Esophagus squamous epithelium (tissue), 5 donors: ENCODE results near the gene FAM111A. TPM values are rescaled to one million over a fixed set of nuclear protein-coding genes. Genes with fewer than 3 reads are reported as not detected.

Experiments
- DNase-seq: peaks from one replicate; lab custom pipeline; 2025; lab: John Stamatoyannopoulos, UW
- H3K27ac ChIP-seq, 4 donors: fragments of 200-600 bp; sonication (generic); one replicate each; pipeline ENCODE4 v1.5.1; 2016 to 2019; ENCODE audit warnings: mild to moderate bottlenecking in 1 of 4
- H3K27me3 ChIP-seq, 4 donors: fragments of 200-600 bp; sonication (generic); 1 replicate in 3 of 4; 2 replicates in 1 of 4; pipeline versions ENCODE4 v1.5.1 to v1.6.0; 2017 to 2021; ENCODE audit warnings: antibody characterized with exemption in 1 of 4
- H3K36me3 ChIP-seq, 3 donors: fragments of 200-600 bp; sonication (generic); one replicate each; pipeline ENCODE4 v1.5.1; 2016 to 2019
- H3K4me1 ChIP-seq, 3 donors: fragments of 200-600 bp; sonication (generic); one replicate each; pipeline ENCODE4 v1.5.1; 2017 to 2019
- H3K4me3 ChIP-seq, 4 donors: fragments of 200-600 bp; sonication (generic); 1 replicate in 3 of 4; 2 replicates in 1 of 4; pipeline ENCODE4 v1.5.1; 2016 to 2019; ENCODE audit warnings: mild to moderate bottlenecking in 2 of 4, moderate library complexity in 1 of 4
- H3K9me3 ChIP-seq, 3 donors: fragments of 200-600 bp; sonication (generic); one replicate each; pipeline ENCODE4 v1.5.1; 2016 to 2019
- POLR2A ChIP-seq, 4 donors: fragments of 450-650 bp; IDR thresholded peaks; one replicate each; pipeline ENCODE4 v1.6.1; 2017; ENCODE audit warnings: antibody characterized with exemption in 4 of 4, mild to moderate bottlenecking in 4 of 4, moderate library complexity in 3 of 4
- WGBS, 2 donors: methylation state at CpG; one replicate each; pipeline ENCODE4 v1.1.5; 2018; 5-methylcytosine and 5-hydroxymethylcytosine counted together
- intact Hi-C: fragments of 100-400 bp; cut with DNase I; formaldehyde crosslinking; loops from one replicate; pipeline ENCODE4 v1.15.0; 2022
- total RNA-seq, 4 donors: library from RNA; depleted of rRNA; stranded (reverse); fragments of >200 nt; gene quantifications; one replicate each; pipeline ENCODE4 v1.1.0, GENCODE V29; 2016
- TF ChIP-seq, protein P1 (sequence below), 6 experiments: fragments of 450-650 bp in 4 of 6; fragments of 200-600 bp in 2 of 6; sonication (generic) in 2 of 6; IDR thresholded peaks; one replicate each; pipeline ENCODE4 v1.5.1; 2016 to 2019; ENCODE audit warnings: antibody characterized with exemption in 6 of 6, mild to moderate bottlenecking in 4 of 6, moderate library complexity in 4 of 6
- donor health status: DM: yes; HTN: yes; CAD: no.

FAM111A gene
- total RNA-seq, 4 donors from 2014 or later = 15.0 to 23.3 (median 16.7) TPM

GRCh38 chr11:59175091-59175501, 32.4 kb downstream of the FAM111A start:
- H3K4me3 ChIP-seq = peak overlapping the region in 1 of 4 donors; percentile 19
- peak overlapping the region; percentile 49 to 89 (median 68) for H3K27ac ChIP-seq
- no peak for DNase-seq
- H3K4me1 ChIP-seq = peaks cover 19 to 43% (median 26%) of the 10 kb centered on the region in 3 donors
- WGBS, 2 donors = 30 to 37% methylated on average over 2 to 4 of the region's 4 CpGs
- TF ChIP-seq, protein P1, sequence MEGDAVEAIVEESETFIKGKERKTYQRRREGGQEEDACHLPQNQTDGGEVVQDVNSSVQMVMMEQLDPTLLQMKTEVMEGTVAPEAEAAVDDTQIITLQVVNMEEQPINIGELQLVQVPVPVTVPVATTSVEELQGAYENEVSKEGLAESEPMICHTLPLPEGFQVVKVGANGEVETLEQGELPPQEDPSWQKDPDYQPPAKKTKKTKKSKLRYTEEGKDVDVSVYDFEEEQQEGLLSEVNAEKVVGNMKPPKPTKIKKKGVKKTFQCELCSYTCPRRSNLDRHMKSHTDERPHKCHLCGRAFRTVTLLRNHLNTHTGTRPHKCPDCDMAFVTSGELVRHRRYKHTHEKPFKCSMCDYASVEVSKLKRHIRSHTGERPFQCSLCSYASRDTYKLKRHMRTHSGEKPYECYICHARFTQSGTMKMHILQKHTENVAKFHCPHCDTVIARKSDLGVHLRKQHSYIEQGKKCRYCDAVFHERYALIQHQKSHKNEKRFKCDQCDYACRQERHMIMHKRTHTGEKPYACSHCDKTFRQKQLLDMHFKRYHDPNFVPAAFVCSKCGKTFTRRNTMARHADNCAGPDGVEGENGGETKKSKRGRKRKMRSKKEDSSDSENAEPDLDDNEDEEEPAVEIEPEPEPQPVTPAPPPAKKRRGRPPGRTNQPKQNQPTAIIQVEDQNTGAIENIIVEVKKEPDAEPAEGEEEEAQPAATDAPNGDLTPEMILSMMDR (IDR thresholded peaks at IDR 0.05) = no peak
- no peak for TF ChIP-seq POLR2A (IDR thresholded peaks at IDR 0.05)
- intact Hi-C loops = no loop called here
- H3K36me3 ChIP-seq = no peaks in the 10 kb centered on the region
- H3K9me3 ChIP-seq = no peaks in the 10 kb centered on the region
- peaks cover 0 to 7% (median 0%) of the 10 kb centered on the region in 4 donors for H3K27me3 ChIP-seq

DNA sequence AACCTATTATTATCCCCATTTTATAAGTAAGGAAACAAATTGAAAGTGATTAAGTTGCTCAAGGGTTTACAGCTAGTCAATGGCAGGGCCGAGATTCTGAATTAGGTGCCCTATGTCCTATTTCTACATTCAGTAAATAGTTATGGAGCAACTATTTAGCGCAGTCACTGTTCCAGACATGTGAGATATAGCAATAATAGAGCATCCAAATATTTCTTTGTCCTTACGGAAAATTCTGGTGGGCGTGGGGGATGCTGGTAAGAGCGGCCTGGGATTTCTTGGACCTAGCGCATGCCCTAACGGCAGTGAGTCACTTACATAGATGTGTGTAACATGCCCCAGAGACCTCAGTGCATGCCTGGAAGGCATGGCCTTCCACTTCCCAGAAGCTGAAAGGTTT, 33.7 kb downstream of the FAM111A start:
- Histone ChIP-seq H3K9me3 (no peaks in the 10 kb centered on the region), H3K27ac (no peak overlapping the region), H3K36me3 (peaks cover 0 to 2% (median 0%) of the 10 kb centered on the region in 3 donors), H3K4me1 (peaks cover 19 to 43% (median 26%) of the 10 kb centered on the region in 3 donors), H3K27me3 (peaks cover 0 to 7% (median 0%) of the 10 kb centered on the region in 4 donors), H3K4me3 (no peak overlapping the region)
- intact Hi-C loops = no loop called here
- TF ChIP-seq, protein P1 (IDR thresholded peaks at IDR 0.05) = no peak
- no peak for TF ChIP-seq POLR2A (IDR thresholded peaks at IDR 0.05)
- no peak for DNase-seq
- 58 to 77% methylated on average over 7 of the region's 7 CpGs for WGBS, 2 donors

DNA sequence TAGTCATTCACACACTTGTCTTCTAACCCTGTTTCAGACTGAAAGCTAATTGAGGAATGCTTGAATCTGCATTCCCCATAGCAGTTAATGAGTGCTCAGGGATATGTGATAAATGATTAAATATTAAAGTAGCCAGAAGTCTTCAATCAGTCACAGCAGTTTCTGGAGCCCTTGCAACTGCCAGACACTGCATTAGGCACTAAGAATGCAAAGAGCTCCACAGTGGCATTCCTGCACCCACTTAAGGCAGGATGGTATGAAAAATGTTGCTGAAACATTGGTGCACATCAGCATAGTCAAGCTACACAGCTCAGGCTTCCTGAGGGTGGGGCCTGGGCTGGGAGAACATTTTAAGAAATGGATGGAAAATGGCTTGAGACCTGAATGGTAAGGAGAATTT, 35.7 kb downstream of the FAM111A start:
- no peak for TF ChIP-seq POLR2A (IDR thresholded peaks at IDR 0.05)
- TF ChIP-seq, protein P1 (IDR thresholded peaks at IDR 0.05) = no peak
- intact Hi-C loops = no loop called here
- peaks cover 0 to 21% (median 0%) of the 10 kb centered on the region in 3 donors for H3K36me3 ChIP-seq
- no peaks in the 10 kb centered on the region for H3K27me3 ChIP-seq
- no peak overlapping the region for H3K4me3 ChIP-seq
- H3K9me3 ChIP-seq = no peaks in the 10 kb centered on the region
- H3K27ac ChIP-seq = no peak overlapping the region
- H3K4me1 ChIP-seq = peaks cover 8 to 31% (median 23%) of the 10 kb centered on the region in 3 donors
- no peak for DNase-seq

DNA sequence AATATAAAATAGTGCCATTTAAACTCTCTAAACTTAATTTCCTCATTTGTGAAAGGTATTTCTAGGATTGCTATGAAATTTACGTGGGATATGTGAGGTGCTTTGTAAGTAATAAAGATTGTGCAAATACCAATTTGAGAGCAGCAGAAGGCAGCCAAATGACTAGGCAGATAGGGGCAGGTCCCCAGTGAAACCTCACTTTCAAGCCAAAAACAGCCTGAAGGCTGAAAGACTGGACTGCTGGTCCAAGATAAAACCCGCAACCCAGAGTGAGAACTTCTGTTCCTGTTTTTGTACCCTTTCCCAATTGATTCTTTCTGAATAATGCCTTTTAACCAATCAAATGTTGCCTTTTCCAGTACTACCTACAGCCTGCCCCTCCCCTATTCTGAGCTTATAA, 36.5 kb downstream of the FAM111A start:
- H3K27me3 ChIP-seq = no peaks in the 10 kb centered on the region
- no peak for TF ChIP-seq POLR2A (IDR thresholded peaks at IDR 0.05)
- H3K9me3 ChIP-seq = no peaks in the 10 kb centered on the region
- intact Hi-C loops = no loop called here
- no peak overlapping the region for H3K4me3 ChIP-seq
- H3K36me3 ChIP-seq = peaks cover 0 to 21% (median 0%) of the 10 kb centered on the region in 3 donors
- 80 to 96% methylated on average over 2 of the region's 2 CpGs for WGBS, 2 donors
- DNase-seq = no peak
- peaks cover 1 to 31% (median 23%) of the 10 kb centered on the region in 3 donors for H3K4me1 ChIP-seq
- H3K27ac ChIP-seq = no peak overlapping the region

- TF ChIP-seq, protein P1 (IDR thresholded peaks at IDR 0.05) = no peak
- TF ChIP-seq POLR2A (IDR thresholded peaks at IDR 0.05) = no peak
- no peaks in the 10 kb centered on the region for H3K9me3 ChIP-seq
- H3K4me3 ChIP-seq = no peak overlapping the region
- H3K27me3 ChIP-seq = no peaks in the 10 kb centered on the region
- intact Hi-C loops = no loop called here
- DNase-seq = no peak
- no peak overlapping the region for H3K27ac ChIP-seq
- H3K36me3 ChIP-seq = peaks cover 0 to 21% (median 0%) of the 10 kb centered on the region in 3 donors
- H3K4me1 ChIP-seq = peaks cover 0 to 31% (median 24%) of the 10 kb centered on the region in 3 donors
- WGBS, 2 donors = 50 to 74% methylated on average over 1 to 2 of the region's 2 CpGs
These were observed 37.6 kb downstream of the FAM111A start for GRCh38 chr11:59180168-59180776.
